HCT116 (cell line): ENCODE data around the gene IL3RA. TPM values are rescaled to one million over a fixed set of nuclear protein-coding genes. Genes with fewer than 3 reads are reported as not detected.

Experiments
- ATAC-seq: fragments of 200-7000 bp; cut with Tn5 transposase; 2 replicates; pipeline ENCODE4 v1.9.1; 2020; ENCODE audit warnings: mild to moderate bottlenecking, moderate library complexity
- BruUV-seq: library from RNA; stranded (reverse); fragments of 400-500 nt; replicated peaks from 2 replicates; lab custom pipeline; 2021; lab: Mats Ljungman, UMichigan
- CTCF ChIA-PET: fragments of 300-600 bp; sonication (Branson Sonifier 250); formaldehyde crosslinking; loops from one replicate; lab custom pipeline; 2021; ENCODE audit warnings: antibody characterized with exemption; lab: Charles Lee
- POLR2A ChIA-PET: fragments of 300-600, 350-600 bp; sonication (Branson Sonifier 250); formaldehyde crosslinking; loops from one replicate; lab custom pipeline; 2021; ENCODE audit warnings: antibody characterized with exemption; lab: Charles Lee
- RAD21 ChIA-PET, 2 experiments: fragments of 300-600 bp; sonication (Branson Sonifier 250); formaldehyde crosslinking; loops; one replicate each; lab custom pipeline; 2023; ENCODE audit warnings: low total read pairs in 2 of 2; ENCODE audit not compliant: uncharacterized antibody in 2 of 2, unreplicated experiment in 2 of 2, low non-redundant PET in 1 of 2; lab: Charles Lee
- DNase-seq: peaks from one replicate; pipeline ENCODE4 v3.0.0-alpha.2; 2010; ENCODE audit warnings: low read depth, low spot score
- H2AFZ ChIP-seq: fragments of 200-600 bp; shearing (Covaris generic), sonication (generic); 2 replicates; pipeline ENCODE4 v1.6.1; 2017; ENCODE audit warnings: low read depth, mixed run types, mixed read lengths, antibody characterized with exemption, low read length; ENCODE audit not compliant: poor library complexity, severe bottlenecking
- H3K27ac ChIP-seq: 2 replicates; pipeline ENCODE4 v1.5.1; 2012; ENCODE audit warnings: low read depth, low read length
- H3K27me3 ChIP-seq: fragments of 200-600 bp; sonication (generic); 2 replicates; pipeline ENCODE4 v1.6.1; 2016; ENCODE audit warnings: mixed run types, low read length, mixed read lengths; ENCODE audit not compliant: insufficient read depth
- H3K36me3 ChIP-seq, 2 experiments: fragments of 200-500 bp in 1 of 2; fragments of 200-600 bp in 1 of 2; sonication (Bioruptor generic) in 1 of 2; sonication (generic) in 1 of 2; 2 replicates each; pipeline versions ENCODE4 v1.5.1 to v1.6.1; 2014 to 2016; ENCODE audit warnings: low read length in 2 of 2, inconsistent platforms in 1 of 2, mixed read lengths in 1 of 2, mixed run types in 1 of 2; ENCODE audit not compliant: insufficient read depth in 2 of 2, control insufficient read depth in 1 of 2
- H3K4me1 ChIP-seq, 2 experiments: fragments of 200-600 bp in 1 of 2; sonication (generic) in 1 of 2; 2 replicates each; pipeline versions ENCODE4 v1.5.1 to v1.6.1; 2012 to 2017; ENCODE audit warnings: low read length in 2 of 2, inconsistent platforms in 1 of 2, mild to moderate bottlenecking in 1 of 2, mixed read lengths in 1 of 2, mixed run types in 1 of 2, moderate library complexity in 1 of 2; ENCODE audit not compliant: insufficient read depth in 2 of 2, control insufficient read depth in 1 of 2
- H3K4me2 ChIP-seq: fragments of 200-600 bp; sonication (generic); 2 replicates; pipeline ENCODE4 v1.6.1; 2017; ENCODE audit warnings: mixed run types, low read length, mixed read lengths
- H3K4me3 ChIP-seq, 2 experiments: fragments of 200-600 bp in 1 of 2; sonication (generic) in 1 of 2; replicated peaks in 1 of 2; 2 replicates each; pipeline ENCODE4 v1.5.1; 2011 to 2016; ENCODE audit warnings: low read length in 2 of 2, control low read depth in 1 of 2, low read depth in 1 of 2, mild to moderate bottlenecking in 1 of 2, mixed read lengths in 1 of 2, mixed run types in 1 of 2
- H3K79me2 ChIP-seq: fragments of 200-600 bp; sonication (generic); 2 replicates; pipeline ENCODE4 v1.6.1; 2017; ENCODE audit warnings: mild to moderate bottlenecking, mixed run types, low read length, moderate library complexity, mixed read lengths; ENCODE audit not compliant: insufficient read depth
- H3K9ac ChIP-seq: fragments of 200-600 bp; sonication (generic); 2 replicates; pipeline ENCODE4 v1.6.1; 2016; ENCODE audit warnings: low read length, mixed read lengths
- H3K9me2 ChIP-seq: fragments of 200-600 bp; sonication (generic), shearing (Covaris generic); 2 replicates; pipeline ENCODE4 v1.6.1; 2017; ENCODE audit warnings: mixed run types, mild to moderate bottlenecking, moderate library complexity; ENCODE audit not compliant: insufficient read depth
- H3K9me3 ChIP-seq, 2 experiments: fragments of 200-500 bp in 1 of 2; fragments of 200-600 bp in 1 of 2; sonication (Bioruptor generic) in 1 of 2; sonication (generic) in 1 of 2; 2 replicates each; pipeline ENCODE4 v1.6.1; 2014 to 2017; ENCODE audit warnings: low read length in 2 of 2, mixed read lengths in 2 of 2, inconsistent platforms in 1 of 2, low read depth in 1 of 2, mild to moderate bottlenecking in 1 of 2, mixed run types in 1 of 2, moderate library complexity in 1 of 2; ENCODE audit not compliant: control insufficient read depth in 1 of 2, insufficient read depth in 1 of 2
- H4K20me1 ChIP-seq: fragments of 200-600 bp; sonication (generic), shearing (Covaris generic); 2 replicates; pipeline ENCODE4 v1.6.1; 2017; ENCODE audit warnings: mixed run types, mild to moderate bottlenecking, moderate library complexity; ENCODE audit not compliant: insufficient read depth
- ATF3 ChIP-seq: IDR thresholded peaks from 2 replicates; pipeline ENCODE4 v1.6.1; 2012
- CBX3 ChIP-seq: IDR thresholded peaks from 2 replicates; pipeline ENCODE4 v1.6.1; 2012; ENCODE audit warnings: low read depth
- CEBPB ChIP-seq: IDR thresholded peaks from 2 replicates; pipeline ENCODE4 v1.6.1; 2012; ENCODE audit warnings: low read depth
- EGR1 ChIP-seq: IDR thresholded peaks from 2 replicates; pipeline ENCODE4 v1.6.1; 2012; ENCODE audit warnings: low read depth
- ELF1 ChIP-seq: IDR thresholded peaks from 2 replicates; pipeline ENCODE4 v1.6.1; 2012; ENCODE audit warnings: low read depth, borderline replicate concordance
- EZH2 ChIP-seq: fragments of 200-600 bp; sonication (generic); IDR thresholded peaks from 2 replicates; pipeline ENCODE4 v1.6.1; 2017; ENCODE audit warnings: antibody characterized with exemption, mixed run types
- EZH2phosphoT487 ChIP-seq: fragments of 200-600 bp; IDR thresholded peaks from 2 replicates; pipeline ENCODE4 v1.6.1; 2018; ENCODE audit warnings: antibody characterized with exemption, borderline replicate concordance
- JUND ChIP-seq: IDR thresholded peaks from 2 replicates; pipeline ENCODE4 v1.6.1; 2012
- POLR2A ChIP-seq: IDR thresholded peaks from 2 replicates; pipeline ENCODE4 v1.7.0; 2011; ENCODE audit warnings: borderline replicate concordance; ENCODE audit not compliant: insufficient read depth, insufficient read length; ENCODE audit errors: extremely low read depth
- REST ChIP-seq: IDR thresholded peaks from 2 replicates; pipeline ENCODE4 v1.6.1; 2012; ENCODE audit warnings: low read depth
- SIN3A ChIP-seq: IDR thresholded peaks from 2 replicates; pipeline ENCODE4 v1.6.1; 2012; ENCODE audit warnings: low read depth
- SP1 ChIP-seq: IDR thresholded peaks from 2 replicates; pipeline ENCODE4 v1.6.1; 2012; ENCODE audit warnings: low read depth
- SRF ChIP-seq: IDR thresholded peaks from 2 replicates; pipeline ENCODE4 v1.6.1; 2012; ENCODE audit warnings: low read depth
- YY1 ChIP-seq: IDR thresholded peaks from 2 replicates; pipeline ENCODE4 v1.6.1; 2011; ENCODE audit warnings: low read length, low read depth, moderate library complexity, mild to moderate bottlenecking; ENCODE audit not compliant: insufficient replicate concordance; ENCODE audit errors: extremely low read depth
- ZFX ChIP-seq: fragments of 450-650 bp; IDR thresholded peaks from 2 replicates; pipeline ENCODE4 v1.6.1; 2017
- intact Hi-C: fragments of 100-400 bp; cut with micrococcal nuclease; formaldehyde crosslinking; loops from 2 replicates; pipeline ENCODE4 v1.10.0; 2022
- total RNA-seq: library from RNA; stranded (reverse); gene quantifications from one replicate; pipeline ENCODE4 v1.2.1, GENCODE V29; 2021; ENCODE audit not compliant: unreplicated experiment
- TF ChIP-seq, protein P1 (sequence below): IDR thresholded peaks from 2 replicates; pipeline ENCODE4 v1.6.1; 2011; ENCODE audit warnings: mild to moderate bottlenecking, low read length, moderate library complexity; ENCODE audit not compliant: insufficient replicate concordance; ENCODE audit errors: extremely low read depth

IL3RA gene
- total RNA-seq, 1 experiment from 2014 or later = not detected

DNA sequence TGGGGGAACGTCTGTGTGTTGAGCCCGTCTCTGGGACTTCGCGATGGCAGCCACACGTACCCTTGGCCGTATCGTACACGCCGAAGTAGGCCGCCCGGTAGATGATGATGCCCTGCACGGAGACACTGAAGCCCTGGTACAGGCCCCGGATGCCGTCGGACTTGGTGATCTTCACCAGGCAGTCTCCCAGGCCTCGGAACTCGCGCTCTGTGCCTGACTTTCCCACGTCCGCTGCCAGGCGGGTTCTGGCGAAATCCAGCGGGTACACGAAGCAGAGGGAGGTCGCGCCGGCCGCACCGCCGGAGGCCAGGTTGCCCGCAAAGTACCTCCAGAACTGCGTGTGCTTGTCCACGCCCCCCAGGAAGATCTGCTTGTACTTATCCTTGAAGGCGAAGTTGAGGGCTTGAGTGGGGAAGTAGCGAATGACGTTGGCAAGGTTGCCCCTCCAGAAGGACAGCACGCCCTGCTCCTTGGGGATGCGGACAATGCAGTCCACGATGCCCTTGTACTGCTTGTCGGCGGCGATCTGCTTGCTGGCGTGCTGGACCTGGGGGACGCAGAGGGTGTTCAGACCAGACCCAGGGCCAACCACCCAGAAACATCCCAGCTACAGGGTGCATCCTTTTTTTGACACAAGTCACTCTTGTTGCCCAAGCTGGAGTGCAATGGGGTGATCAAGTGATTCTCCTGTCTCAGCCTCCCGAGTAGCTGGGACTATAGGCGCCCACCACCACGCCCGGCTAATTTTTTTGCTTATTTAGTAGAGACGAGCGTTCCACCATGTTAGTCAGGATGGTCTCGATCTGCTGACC, 52.8 kb downstream of the IL3RA start:
- no peak for DNase-seq
- intact Hi-C loops = no loop called here
- POLR2A ChIA-PET = no interaction called here
- TF ChIP-seq ZFX = no peak
- TF ChIP-seq CBX3 = no peak
- no peak for TF ChIP-seq SIN3A
- no peak for TF ChIP-seq EGR1
- TF ChIP-seq EZH2 = no peak
- no peak for TF ChIP-seq ATF3
- no peak for TF ChIP-seq JUND
- TF ChIP-seq, protein P1, sequence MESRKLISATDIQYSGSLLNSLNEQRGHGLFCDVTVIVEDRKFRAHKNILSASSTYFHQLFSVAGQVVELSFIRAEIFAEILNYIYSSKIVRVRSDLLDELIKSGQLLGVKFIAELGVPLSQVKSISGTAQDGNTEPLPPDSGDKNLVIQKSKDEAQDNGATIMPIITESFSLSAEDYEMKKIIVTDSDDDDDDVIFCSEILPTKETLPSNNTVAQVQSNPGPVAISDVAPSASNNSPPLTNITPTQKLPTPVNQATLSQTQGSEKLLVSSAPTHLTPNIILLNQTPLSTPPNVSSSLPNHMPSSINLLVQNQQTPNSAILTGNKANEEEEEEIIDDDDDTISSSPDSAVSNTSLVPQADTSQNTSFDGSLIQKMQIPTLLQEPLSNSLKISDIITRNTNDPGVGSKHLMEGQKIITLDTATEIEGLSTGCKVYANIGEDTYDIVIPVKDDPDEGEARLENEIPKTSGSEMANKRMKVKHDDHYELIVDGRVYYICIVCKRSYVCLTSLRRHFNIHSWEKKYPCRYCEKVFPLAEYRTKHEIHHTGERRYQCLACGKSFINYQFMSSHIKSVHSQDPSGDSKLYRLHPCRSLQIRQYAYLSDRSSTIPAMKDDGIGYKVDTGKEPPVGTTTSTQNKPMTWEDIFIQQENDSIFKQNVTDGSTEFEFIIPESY = no peak
- TF ChIP-seq CEBPB = no peak
- TF ChIP-seq YY1 = no peak
- no peak for TF ChIP-seq EZH2phosphoT487
- no peak for TF ChIP-seq ELF1
- TF ChIP-seq POLR2A = no peak
- TF ChIP-seq SP1 = no peak
- TF ChIP-seq SRF = no peak
- no peak for TF ChIP-seq REST
- BruUV-seq = no TSS peak
- H2AFZ ChIP-seq = no peak overlapping the region
- H3K36me3 ChIP-seq = peaks cover 8 to 53% of the 10 kb centered on the region in 2 experiments
- no peaks in the 10 kb centered on the region for H3K27me3 ChIP-seq
- ATAC-seq = no peak
- CTCF ChIA-PET = no interaction called here
- no peaks in the 10 kb centered on the region for H3K9me2 ChIP-seq
- H3K4me1 ChIP-seq = peaks cover 9 to 32% of the 10 kb centered on the region in 2 experiments; a peak in 3 of 4 replicates
- H3K9me3 ChIP-seq = no peaks in the 10 kb centered on the region
- no peak overlapping the region for H3K4me2 ChIP-seq
- H3K4me3 ChIP-seq = no peak overlapping the region
- peaks cover 59% of the 10 kb centered on the region for H3K79me2 ChIP-seq
- peaks cover 4% of the 10 kb centered on the region; the same call in 1 of the 2 replicates for H4K20me1 ChIP-seq
- no peak overlapping the region for H3K27ac ChIP-seq
- no peak overlapping the region for H3K9ac ChIP-seq
- RAD21 ChIA-PET = no interaction called here
